ENCODE measurements around the gene SLC37A1.
A peak's percentile ranks its signal among the peaks of the same experiment; 100 is the strongest.
"Not testable (repeated sequence)": the region's sequence is repeated elsewhere in the genome, so short reads cannot be mapped to it uniquely, and the experiment has no call there.

SLC37A1 gene

DNA sequence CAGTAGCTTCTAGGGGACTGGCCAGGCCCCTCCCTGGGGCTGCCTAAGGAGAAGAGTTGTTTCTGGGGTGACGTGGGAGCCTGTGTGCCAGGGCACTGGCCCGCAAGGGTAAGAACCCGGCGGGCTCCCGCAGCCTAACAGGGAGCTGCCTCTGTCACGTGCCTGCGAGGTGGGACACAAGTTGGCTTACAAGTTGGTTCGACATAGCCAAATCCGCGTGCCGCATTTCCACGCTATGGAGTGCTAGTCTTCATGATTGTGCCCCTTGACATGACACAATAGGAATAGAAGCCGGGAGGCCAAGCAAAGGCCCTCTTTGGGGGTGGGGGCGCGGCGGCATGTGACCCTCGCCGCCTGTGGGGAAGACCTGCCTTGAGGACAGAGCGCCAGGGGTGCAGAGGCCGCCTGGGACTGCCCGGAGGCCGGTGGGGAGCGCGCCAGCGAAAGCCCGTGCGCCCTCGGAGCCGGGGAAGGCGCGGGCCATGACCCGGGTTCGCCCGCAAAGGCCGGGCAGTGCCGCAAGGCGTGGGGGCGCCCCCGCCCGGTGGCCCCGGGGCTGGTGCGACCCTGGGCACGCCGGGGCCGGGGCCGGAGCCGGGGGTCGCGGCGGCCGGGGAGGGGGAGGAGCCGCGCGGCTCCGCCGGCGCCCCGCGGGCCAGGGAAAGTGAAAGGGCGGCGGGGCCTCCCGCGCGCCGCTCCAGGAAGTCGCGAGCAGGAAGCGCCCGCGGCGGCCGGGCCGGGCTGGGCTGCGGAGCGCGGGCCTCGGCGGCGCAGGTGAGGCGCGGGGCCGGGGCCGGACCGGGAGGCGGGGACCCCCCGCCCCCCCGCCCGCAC is at the start of gene SLC37A1:
TSS of gene SLC37A1 (plus strand) at position 702 of the 834 bp plus-strand sequence. CDS start 4,603 bp downstream, outside the sequence.
- DNase-seq (ENCODE audit: low read depth in 3 of 3), result peak in 1 of 3 experiments; percentile 46

DNA sequence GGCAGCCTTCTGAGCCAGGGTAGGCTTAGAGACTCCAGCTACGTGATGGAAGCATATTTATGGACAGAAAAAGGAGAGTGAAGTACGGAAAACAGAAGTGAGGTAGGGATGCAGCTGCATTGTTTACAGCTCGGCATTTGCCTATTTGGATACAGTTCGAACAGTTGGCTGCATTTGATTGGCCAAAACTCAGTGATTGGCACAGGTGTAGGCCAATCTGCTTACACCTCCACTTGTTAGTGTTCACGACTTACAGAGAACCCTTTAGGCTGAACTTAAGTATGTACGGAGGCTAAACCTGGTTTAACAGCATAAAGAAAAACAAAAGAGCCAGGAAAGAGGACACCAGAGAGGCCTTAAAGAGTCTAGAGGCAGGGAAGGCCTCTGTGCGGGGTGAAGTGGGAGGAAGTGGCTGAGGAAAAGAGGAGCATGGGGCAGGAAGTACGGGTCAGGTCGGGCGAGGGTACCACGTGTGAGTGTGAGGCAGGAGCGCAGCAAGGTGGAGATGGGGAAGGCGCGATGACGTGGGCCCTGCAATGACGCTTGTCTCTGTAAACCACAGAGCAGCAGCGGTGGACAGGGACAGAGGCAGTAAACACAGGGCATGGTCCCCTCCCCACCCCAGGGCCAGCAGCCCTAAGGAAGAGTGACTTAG is 49.7 kb upstream of the SLC37A1 start:
- peak in 2 of 3 experiments; percentile 22 to 49 for DNase-seq (ENCODE audit: low read depth in 3 of 3)

DNA sequence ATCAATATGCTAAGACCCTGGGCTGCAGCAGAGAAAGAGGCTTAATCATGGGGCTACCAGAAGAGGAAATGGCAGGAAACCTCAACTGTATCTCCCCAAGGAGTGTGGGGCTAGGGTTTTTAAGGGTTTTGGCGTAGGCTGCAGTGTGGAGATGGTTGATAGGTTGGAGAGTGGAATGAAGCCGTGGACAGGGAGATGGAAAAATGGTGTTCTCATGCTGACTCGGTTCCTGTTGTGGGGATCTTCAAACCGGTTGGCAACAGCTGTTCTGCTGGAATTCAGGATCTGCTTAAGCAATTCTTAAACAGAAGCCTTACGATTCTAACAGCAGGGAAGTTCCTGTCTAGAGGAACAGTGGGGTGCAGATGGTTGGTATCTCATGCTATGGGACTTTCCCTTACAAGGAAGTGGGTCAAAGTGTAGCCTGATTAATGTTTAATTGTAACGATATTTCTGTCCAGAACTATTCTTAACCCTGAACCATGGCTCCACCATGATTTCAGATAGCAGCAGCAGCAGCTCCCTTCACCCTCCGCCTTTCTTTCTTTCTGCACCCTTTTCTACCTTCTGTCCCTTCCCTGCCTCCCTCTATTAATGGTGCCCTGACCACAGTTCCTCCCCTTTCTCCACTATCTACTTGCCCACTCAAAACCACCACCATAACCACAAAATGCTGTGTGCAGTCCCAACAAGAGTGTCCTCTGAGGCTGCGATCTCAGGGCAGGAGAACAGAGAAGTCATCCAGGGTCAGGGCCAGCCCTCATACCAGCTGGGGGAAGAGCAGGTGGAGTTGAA is 48.4 kb upstream of the SLC37A1 start:
- no peak for DNase-seq (ENCODE audit: low read depth in 3 of 3)

DNA sequence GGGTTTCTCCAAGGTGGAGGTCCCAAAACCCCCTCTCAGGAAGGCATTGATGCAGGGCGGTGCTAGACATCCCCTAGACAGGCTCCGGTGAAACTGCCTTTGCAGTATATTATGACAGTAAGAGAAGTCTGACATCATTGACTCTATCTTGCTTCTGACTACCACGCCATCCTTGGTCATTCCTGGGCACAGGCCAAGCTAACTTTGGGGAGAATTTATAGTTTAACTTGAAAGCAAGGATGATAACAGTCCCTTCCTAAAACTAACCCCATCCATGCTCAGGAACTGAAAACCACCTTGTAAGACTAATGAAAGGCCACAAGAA is 47.9 kb upstream of the SLC37A1 start:
- DNase-seq (ENCODE audit: low read depth in 3 of 3), result no peak

DNA sequence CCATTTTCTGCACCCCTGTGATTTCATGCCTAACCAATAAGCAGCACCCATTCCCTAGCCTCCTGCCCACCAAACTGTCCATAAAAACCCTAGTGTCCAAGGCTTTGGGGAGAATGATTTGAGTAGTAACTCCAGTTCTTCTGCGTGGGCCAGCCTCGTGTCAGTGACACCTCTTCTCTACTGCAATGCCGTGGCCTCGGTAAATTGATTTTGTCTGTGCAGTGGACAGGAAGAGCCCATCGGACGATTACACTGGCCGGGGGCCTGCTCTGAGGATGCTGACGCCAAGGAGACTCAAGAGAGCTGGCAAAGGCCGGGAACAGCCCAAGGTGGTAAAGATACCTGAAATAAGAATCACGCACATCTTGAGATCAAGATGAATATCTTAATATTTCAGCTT is 47.0 kb upstream of the SLC37A1 start:
- no peak for DNase-seq (ENCODE audit: low read depth in 3 of 3)

DNA sequence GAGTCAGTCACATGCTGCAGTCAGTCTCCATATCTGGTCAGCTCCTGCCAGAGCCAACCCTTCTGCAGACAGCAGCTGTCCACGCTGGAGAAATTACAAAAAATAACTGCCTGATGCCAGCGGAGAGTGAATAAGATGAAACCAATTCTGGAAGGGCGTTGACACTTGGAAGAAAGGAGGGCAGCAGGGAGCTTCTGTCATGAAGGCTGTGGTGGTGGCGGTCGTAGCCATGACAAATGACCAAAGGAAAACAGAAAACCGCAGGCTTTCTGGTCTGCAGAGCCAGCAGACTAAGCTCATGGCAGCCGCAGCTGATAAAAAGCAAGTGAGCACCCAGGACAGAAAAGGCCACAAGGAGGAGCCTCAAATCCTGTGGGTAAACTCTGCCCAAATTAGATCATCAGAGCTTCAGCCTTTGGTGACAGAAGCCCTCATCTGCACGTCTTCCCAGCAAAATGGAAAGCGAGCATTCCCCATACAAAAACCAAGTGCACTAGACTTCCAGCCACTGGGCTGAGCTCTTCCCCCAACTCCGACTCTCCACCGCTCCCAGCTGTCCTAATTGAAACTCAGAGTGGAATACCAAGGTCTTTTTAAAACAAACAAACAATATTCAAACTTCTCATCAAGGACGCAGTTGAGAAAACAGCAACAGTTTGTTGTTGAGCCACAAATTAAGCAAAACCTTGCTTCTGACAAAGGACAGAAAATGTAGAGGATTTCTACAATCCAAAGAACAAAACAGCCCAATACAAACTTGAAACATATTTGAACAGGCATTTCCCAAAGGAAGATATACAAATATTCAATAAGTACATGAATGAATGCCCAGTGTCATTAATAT is 46.3 kb upstream of the SLC37A1 start:
- no peak for DNase-seq (ENCODE audit: low read depth in 3 of 3)

DNA sequence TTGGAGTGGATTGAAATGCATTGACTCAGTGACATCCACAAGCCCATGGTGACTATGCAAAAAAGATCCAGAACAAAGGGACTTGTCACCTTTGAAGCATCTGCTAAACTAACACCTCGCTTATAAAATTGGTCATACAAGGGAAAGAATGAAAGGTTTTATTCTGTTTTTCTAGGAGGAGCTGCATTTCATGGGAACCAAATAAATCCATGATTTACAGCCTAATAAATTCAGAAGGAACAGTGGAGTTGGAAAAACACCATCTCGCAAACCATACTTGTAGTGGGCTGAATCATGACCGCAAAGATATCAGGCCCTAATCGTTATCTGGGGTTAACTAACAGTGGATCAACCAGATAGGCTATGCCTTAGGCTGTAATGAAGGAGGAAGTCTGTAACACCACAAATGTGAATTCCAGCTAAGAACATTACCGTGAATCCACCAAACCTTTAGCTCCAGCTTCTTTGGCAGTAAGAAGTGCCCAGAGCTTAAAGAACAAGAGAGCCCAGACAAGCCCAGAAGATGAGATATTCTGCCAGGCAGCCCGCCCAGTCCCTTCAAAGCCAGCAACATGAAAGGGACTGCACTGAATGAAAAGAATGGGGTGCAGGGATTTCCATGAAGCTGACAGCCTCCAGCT is 45.0 kb upstream of the SLC37A1 start:
- DNase-seq (ENCODE audit: low read depth in 3 of 3), result no peak

DNA sequence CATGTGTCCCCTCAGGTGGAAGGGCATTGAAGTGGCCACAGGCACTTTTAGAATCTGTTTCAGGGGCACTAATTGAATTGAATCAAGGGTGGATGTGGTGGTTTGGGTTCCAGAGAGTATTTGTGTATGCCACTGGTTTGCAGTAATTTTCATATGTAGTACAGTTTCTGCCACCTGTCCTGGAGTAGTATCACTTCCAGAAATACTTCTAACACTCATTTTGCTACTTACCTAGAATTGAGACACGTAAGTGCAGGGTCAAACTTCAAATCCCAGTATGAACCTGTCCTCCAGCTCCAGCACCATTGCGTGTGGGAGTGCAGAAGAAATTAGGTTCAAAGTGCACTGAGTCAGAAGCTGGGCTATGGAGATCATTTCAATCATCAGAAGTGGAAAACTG is 44.4 kb upstream of the SLC37A1 start:
- no peak for DNase-seq (ENCODE audit: low read depth in 3 of 3)

DNA sequence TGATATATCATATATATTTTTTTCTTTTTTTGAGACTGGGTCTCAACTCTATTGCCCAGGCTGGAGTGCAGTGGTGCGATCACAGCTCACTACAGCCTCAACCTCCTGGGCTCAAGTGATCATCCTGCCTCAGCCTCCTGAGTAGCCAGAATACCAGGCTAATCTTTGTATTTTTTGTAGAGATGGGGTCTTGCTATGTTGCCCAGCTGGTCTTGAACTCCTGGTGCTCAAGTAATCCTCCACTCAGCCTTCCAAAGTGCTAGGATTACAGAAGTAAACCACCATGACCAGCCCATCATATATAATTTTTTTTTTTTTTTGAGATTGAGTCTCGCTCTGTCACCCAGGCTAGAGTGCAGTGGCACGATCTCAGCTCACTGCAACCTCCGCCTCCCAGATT is 43.9 kb upstream of the SLC37A1 start:
- not testable (repeated sequence) for DNase-seq (ENCODE audit: low read depth in 3 of 3)

DNA sequence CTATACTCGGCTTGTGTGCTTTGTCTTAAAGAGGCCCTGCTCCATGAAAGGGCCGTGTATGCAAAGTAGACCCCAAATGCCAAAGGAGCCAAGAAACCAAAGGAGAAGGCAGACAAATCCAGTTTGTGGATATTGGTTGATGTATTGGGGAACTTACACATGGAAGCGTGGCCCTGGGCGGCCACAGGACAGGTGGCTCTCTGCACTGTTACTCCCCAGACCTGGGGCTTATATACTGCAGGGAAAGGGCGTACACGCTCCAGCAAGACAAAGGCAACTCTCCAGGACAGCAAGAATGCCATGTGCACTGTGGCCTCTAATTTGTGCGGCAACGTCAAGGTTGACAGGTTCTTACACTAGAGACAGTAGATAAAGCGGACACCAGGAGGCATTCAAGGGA is 42.4 kb upstream of the SLC37A1 start:
- DNase-seq (ENCODE audit: low read depth in 3 of 3), result no peak

DNA sequence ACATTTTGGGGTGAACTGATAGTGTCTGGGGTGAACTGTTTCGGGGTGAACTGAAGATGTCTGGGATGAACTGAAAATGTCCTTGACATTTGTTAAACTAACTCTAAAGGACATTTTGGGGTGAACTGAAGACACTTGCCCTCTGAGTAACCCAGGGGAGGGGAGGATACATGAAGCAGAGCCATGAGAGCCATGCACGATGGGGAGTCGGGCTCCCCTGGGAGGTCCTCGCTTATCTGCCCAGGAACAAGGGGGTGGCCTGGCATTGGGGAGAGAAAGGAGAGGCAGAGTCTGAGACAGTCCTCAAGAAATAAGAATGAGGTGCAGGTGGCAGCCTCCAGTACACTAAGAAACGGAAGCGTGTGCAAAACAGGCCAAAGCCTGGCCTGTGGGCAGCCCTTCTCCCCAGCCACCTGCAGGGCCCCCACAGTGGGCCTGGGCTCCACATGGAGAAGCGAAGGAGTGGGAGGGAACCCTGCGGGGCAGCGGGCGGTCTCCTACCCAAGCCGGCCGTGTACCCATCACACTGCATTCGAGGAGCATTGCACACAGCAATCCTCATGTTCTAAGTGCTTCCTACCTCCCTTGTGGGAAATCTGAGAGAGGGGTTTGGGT is 41.8 kb upstream of the SLC37A1 start:
- no peak for DNase-seq (ENCODE audit: low read depth in 3 of 3)

DNA sequence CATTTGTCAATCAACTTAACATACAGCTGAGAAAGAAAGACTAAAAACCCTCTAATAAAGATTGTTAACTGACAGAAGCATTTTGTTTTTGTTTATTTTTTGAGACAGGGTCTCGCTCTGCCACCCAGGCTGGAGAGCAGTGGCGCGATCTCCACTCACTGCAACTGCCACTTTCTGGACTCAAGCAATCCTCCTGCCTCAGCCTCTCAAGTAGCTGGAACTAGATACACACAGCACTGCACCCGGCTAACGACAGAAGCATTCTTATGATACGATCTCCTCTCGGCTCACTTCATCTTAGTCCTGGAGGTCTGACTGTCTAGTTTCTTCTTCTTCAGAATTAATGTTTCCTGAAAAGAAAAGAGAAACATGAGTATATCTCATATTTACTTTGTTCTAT is 41.1 kb upstream of the SLC37A1 start:
- DNase-seq (ENCODE audit: low read depth in 3 of 3), result no peak

DNA sequence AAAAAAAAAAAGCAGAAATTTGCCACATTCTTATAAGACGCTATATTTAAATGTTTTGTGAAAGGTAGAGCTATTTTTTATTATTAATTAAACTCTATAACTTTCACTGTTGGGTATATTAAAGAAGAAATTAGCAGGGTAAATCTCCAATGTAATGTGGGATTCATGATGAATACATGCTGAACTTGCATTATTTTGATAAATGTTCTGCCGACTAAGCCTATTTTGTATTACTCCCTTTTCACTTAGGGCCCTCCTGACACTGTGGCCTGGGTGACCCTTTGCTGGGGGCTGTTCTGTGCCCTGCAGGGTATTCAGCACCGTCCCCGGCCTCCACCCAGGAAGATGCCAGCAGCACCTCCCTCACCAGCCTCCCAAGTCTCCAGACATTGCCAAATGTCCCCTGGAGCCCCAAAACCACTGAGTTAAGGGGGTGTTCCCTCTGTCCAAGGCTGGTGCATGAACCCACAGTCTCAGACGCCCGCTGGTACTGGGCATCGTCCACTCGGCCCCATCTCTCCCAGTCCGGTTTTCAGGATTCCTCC is 40.1 kb upstream of the SLC37A1 start:
- DNase-seq (ENCODE audit: low read depth in 3 of 3), result no peak

DNA sequence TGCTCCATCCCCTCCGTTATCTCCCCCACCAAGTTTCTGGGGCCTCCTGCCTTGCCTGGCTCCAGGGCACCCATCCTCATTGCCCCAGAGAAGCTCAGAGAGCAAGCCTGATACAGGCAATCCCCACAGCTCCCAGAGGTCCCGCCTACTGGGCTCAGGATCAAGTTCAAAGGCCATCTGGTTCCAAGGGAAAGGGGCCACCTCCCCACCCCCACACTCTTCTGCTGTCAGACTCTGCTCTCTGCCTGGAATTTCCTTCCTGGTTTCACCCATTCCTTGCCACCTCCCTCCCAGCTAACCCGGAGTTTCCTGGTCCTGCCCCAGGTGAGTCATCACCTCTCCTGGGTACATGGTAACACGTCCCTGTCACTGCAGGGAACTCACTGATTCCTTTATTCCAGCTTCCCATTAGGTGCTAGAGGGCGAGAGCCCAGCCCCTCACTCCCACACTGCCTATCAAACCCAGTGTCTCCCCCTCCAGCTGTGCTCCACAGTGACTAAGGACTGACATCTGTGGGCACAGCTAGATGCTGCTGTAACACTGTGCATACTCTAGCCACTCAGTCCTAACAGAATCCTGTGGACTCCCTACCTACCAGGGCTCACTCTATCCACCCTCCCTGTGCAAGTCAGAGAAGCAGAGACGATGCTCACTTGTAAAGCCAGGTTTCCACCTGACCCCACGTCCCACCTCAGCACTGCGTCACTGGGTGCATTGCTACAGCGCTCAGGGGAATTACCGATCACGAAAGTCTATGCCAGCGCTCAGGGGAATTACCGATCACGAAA is 39.4 kb upstream of the SLC37A1 start:
- no peak for DNase-seq (ENCODE audit: low read depth in 3 of 3)

DNA sequence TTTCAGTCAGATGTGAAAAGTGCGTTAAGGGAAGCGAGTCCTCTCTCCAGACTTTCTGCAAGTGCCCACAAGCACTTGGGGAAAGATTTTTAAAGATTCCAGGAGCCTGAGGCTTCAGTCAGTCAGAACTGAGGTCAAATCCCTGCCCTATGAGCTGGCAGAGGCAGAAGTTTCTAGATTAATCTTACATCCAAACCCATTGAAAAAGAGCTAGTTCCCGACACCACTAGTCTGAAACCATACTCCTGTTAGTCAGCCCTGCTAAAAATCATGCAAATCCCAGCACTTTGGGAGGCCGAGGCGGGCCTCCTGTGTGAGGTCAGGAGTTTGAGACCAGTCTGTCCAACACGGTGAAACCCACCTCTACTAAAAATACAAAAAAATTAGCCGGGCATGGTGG is 38.6 kb upstream of the SLC37A1 start:
- DNase-seq (ENCODE audit: low read depth in 3 of 3), result no peak

DNA sequence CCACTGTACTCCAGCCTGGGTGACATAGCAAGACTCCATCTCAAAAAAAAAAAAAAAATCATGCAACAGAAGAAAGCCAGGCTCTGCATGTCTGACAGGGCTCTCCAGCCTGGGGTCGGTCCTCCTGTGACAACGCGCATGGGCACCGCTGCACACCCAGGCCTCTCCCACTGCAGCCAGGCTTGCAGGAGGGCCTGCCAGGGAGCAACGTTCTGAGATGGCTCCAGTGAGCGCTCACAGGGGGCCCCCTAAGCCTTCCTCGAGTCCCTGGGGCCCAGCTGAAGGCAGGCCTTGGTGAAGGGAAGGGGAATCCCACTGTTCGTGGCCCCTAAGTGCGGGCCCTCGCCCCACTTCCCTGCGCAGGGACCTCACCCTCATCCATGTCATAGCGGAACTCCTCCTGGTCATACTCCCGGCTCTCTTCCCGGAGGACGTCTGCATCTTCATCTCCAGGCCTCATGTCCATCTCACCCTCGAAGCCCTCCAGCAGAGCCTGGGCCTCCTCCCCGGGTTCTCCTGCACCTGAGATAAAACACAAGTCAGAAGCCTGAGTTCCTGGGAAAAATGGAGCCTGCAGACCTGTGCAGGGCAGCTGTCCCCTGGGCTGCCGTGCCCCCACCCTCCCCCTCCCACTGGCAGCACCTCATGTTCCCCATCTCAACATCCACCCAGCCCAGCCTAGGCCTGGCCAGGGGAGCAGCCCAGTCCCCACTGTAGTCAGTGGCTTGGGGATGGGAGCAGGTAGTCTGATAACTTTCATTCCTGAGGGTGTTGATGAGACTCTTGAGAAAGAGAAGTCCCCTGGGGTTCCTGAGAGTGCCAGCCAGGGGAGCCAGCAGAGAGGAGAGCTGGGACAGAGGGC is 37.9 kb upstream of the SLC37A1 start:
- DNase-seq (ENCODE audit: low read depth in 3 of 3), result no peak

DNA sequence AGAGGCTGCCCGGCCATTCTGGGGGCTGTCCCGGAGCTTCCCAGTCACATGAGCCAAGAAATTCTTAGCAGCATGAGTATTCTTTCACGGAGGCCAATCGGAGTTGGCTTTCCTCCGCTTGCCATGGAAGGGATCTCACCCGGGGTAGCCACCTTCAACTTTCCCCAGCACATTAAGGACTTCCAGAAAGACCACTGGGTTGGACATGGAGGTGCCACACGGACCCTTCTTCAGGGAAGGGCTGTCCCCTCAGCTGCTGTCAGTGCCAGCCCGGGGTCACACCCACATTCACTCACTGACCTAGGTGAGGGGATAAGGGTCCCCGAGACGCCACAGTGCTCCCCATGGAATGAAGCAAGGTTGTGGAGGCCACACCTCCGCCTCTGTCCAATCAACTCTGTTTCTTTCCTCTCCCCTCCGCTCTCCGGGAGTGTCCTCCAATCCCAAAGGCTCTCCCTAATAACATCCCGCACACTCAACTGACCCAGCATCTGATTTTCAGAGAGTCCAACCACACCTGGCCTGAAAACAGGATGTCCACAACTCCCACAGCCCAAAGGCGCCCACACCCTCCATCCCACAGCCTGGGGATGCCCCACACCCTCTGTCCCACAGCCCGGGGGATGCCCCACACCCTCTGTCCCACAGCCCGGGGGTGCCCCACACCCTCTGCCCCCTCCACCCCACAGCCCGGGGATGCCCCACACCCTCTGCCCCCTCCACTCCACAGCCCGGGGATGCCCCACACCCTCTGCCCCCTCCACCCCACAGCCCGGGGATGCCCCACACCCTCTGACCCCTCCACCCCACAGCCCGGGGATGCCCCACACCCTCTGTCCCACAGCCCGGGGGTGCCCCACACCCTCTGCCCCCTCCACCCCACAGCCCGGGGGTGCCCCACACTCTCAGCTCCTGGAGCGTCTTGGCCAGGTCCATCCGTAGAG is 37.0 kb upstream of the SLC37A1 start:
- no peak for DNase-seq (ENCODE audit: low read depth in 3 of 3)

DNA sequence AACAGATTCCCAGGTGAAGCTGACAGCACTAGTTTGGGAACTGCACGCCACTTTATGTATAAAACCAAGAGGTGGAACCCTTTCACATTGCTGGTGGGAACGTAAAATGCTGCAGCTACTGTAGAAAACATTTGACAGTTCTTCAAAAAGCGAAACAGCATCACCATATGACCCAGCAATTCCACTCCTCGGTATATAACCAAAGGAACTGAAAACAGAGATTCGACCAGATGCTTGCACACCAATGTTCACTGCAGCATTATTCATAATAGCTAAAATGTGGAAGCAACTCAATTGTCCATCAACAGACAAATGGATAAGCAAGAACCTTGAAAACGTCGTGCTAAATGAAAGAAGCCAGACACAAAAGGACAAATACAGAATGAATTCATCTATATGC is 35.1 kb upstream of the SLC37A1 start:
- DNase-seq (ENCODE audit: low read depth in 3 of 3), result no peak

Data from stimulated activated CD4-positive, alpha-beta T cell treated with anti-CD3 and anti-CD28 coated beads, TNF-alpha, amount 100 ng/mL, for 4 hours (primary cell).